Upper lobe of left lung (tissue), 6 donors: Measurements from ENCODE around the gene QKI. TPM values are rescaled to one million over a fixed set of nuclear protein-coding genes. Genes with fewer than 3 reads are reported as not detected.

Experiments used
- ATAC-seq, 2 donors: fragments of 200-7000 bp; cut with Tn5 transposase; one replicate each; pipeline ENCODE4 v1.9.1; 2022; ENCODE audit warnings: mild to moderate bottlenecking in 2 of 2, moderate library complexity in 2 of 2; ENCODE audit not compliant: low FRiP score in 2 of 2
- DNase-seq, 2 donors: peaks; one replicate each; pipeline ENCODE4 v3.0.0-alpha.2; 2019 to 2020
- H3K27ac ChIP-seq, 4 donors: fragments of 200-600 bp; sonication (generic); one replicate each; pipeline ENCODE4 v1.5.1; 2016 to 2019
- H3K27me3 ChIP-seq, 4 donors: fragments of 200-600 bp; sonication (generic); one replicate each; pipeline ENCODE4 v1.5.1; 2017 to 2019
- H3K36me3 ChIP-seq, 4 donors: fragments of 200-600 bp; sonication (generic); one replicate each; pipeline ENCODE4 v1.5.1; 2016 to 2019
- H3K4me1 ChIP-seq, 4 donors: fragments of 200-600 bp; sonication (generic); one replicate each; pipeline ENCODE4 v1.5.1; 2018 to 2019
- H3K4me3 ChIP-seq, 4 donors: fragments of 200-600 bp; sonication (generic); one replicate each; pipeline ENCODE4 v1.5.1; 2017 to 2019; ENCODE audit warnings: mild to moderate bottlenecking in 2 of 4, moderate library complexity in 1 of 4
- H3K9me3 ChIP-seq, 4 donors: fragments of 200-600 bp; sonication (generic); one replicate each; pipeline ENCODE4 v1.5.1; 2018 to 2019
- CTCF ChIP-seq, 6 experiments: fragments of 450-650 bp in 4 of 6; fragments of 200-600 bp in 2 of 6; sonication (generic) in 2 of 6; IDR thresholded peaks; one replicate each; pipeline ENCODE4 v1.5.1; 2016 to 2019; ENCODE audit warnings: antibody characterized with exemption in 6 of 6
- EP300 ChIP-seq, 4 donors: sonication (generic); formaldehyde crosslinking; IDR thresholded peaks; one replicate each; pipeline ENCODE4 v1.5.1; 2017; ENCODE audit warnings: antibody characterized with exemption in 4 of 4, control low read depth in 2 of 4
- POLR2A ChIP-seq, 4 donors: fragments of 450-650 bp; IDR thresholded peaks; one replicate each; pipeline ENCODE4 v1.5.1; 2016 to 2017; ENCODE audit warnings: antibody characterized with exemption in 4 of 4, mild to moderate bottlenecking in 2 of 4
- POLR2AphosphoS5 ChIP-seq, 2 donors: sonication (generic); formaldehyde crosslinking; IDR thresholded peaks; one replicate each; pipeline ENCODE4 v1.5.1; 2017; ENCODE audit warnings: antibody characterized with exemption in 2 of 2
- WGBS, 2 donors: methylation state at CpG; one replicate each; pipeline ENCODE4 v1.1.5; 2017 to 2018; 5-methylcytosine and 5-hydroxymethylcytosine counted together
- total RNA-seq, 6 donors: library from RNA; depleted of rRNA in 4 of 6; stranded (reverse); fragments of >200 nt in 4 of 6; gene quantifications; one replicate each; pipeline versions ENCODE4 v1.1.0 to v1.2.1, GENCODE V29; 2016 to 2021
- donor health status: DM: no; HTN: no; CAD: no; lungs with moderate emphysema.
- donor health status: DM: no; HTN: yes; CAD: no; lungs with severe emphysema.

Gene QKI
- total RNA-seq, 6 donors from 2014 or later = 181 to 273 (median 226) TPM

GRCh38 chr6:163613025-163613424, 198.5 kb downstream of the QKI start:
- ATAC-seq = no peak
- 67 to 72% methylated on average over 8 of the region's 8 CpGs for WGBS, 2 donors
- Histone ChIP-seq H3K4me1 (peaks cover 0 to 4% (median 0%) of the 10 kb centered on the region in 4 donors), H3K4me3 (no peak overlapping the region), H3K9me3 (no peaks in the 10 kb centered on the region), H3K27me3 (no peaks in the 10 kb centered on the region), H3K36me3 (no peaks in the 10 kb centered on the region), H3K27ac (no peak overlapping the region)
- DNase-seq = no peak
- TF ChIP-seq CTCF (IDR thresholded peaks at IDR 0.05) = no peak
- TF ChIP-seq POLR2AphosphoS5 (IDR thresholded peaks at IDR 0.05) = no peak

- ATAC-seq (no peak), DNase-seq (no peak)
- no peak overlapping the region for H3K27ac ChIP-seq
- no peaks in the 10 kb centered on the region for H3K36me3 ChIP-seq
- no peaks in the 10 kb centered on the region for H3K27me3 ChIP-seq
- no peaks in the 10 kb centered on the region for H3K9me3 ChIP-seq
- peaks cover 0 to 4% (median 0%) of the 10 kb centered on the region in 4 donors for H3K4me1 ChIP-seq
- no peak overlapping the region for H3K4me3 ChIP-seq
- WGBS, 2 donors = 89 to 94% methylated on average over 3 of the region's 3 CpGs
- TF ChIP-seq POLR2AphosphoS5 (IDR thresholded peaks at IDR 0.05) (no peak), EP300 (IDR thresholded peaks at IDR 0.05) (no peak), CTCF (IDR thresholded peaks at IDR 0.05) (no peak), POLR2A (IDR thresholded peaks at IDR 0.05) (no peak)
Measured at GRCh38 chr6:163613668-163614067, 199.2 kb downstream of the QKI start.

DNA sequence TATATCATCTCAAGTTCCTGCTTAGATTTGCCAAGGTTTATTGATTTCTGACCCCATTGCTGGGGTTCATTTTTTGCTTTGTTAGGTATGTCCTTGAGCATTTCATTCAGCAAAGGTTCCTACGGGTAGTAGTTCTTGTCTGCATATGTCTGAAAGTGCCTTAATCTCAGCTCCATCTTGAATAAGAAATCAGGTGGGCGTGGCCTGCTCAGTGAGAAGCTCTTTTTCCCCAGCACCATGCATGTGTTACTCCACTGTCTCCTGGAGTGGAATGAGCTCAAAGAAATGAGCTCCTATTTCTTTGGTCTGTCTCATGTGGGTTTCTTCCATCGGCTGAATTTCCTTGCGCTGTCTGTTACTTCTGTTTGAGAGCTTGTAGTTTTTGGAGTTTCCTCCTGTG, 201.9 kb downstream of the QKI start:
- Histone ChIP-seq H3K27me3 (no peaks in the 10 kb centered on the region), H3K27ac (no peak overlapping the region), H3K9me3 (no peaks in the 10 kb centered on the region), H3K4me1 (peaks cover 0 to 4% (median 0%) of the 10 kb centered on the region in 4 donors), H3K36me3 (no peaks in the 10 kb centered on the region), H3K4me3 (no peak overlapping the region)
- no peak for TF ChIP-seq POLR2AphosphoS5 (IDR thresholded peaks at IDR 0.05)
- no peak for TF ChIP-seq POLR2A (IDR thresholded peaks at IDR 0.05)
- no peak for TF ChIP-seq CTCF (IDR thresholded peaks at IDR 0.05)
- TF ChIP-seq EP300 (IDR thresholded peaks at IDR 0.05) = no peak
- 86 to 94% methylated on average over 4 of the region's 4 CpGs for WGBS, 2 donors
- ATAC-seq = no peak
- no peak for DNase-seq

- no peak for TF ChIP-seq CTCF (IDR thresholded peaks at IDR 0.05)
- TF ChIP-seq POLR2AphosphoS5 (IDR thresholded peaks at IDR 0.05) = no peak
- no peak for TF ChIP-seq EP300 (IDR thresholded peaks at IDR 0.05)
- no peak for TF ChIP-seq POLR2A (IDR thresholded peaks at IDR 0.05)
- Histone ChIP-seq H3K4me3 (no peak overlapping the region), H3K4me1 (no peaks in the 10 kb centered on the region), H3K27me3 (no peaks in the 10 kb centered on the region), H3K27ac (no peak overlapping the region), H3K36me3 (no peaks in the 10 kb centered on the region), H3K9me3 (no peaks in the 10 kb centered on the region)
- no peak for ATAC-seq
- 89 to 92% methylated on average over 6 of the region's 6 CpGs for WGBS, 2 donors
- DNase-seq = no peak
Measured at GRCh38 chr6:163617549-163617948, 203.0 kb downstream of the QKI start.

DNA sequence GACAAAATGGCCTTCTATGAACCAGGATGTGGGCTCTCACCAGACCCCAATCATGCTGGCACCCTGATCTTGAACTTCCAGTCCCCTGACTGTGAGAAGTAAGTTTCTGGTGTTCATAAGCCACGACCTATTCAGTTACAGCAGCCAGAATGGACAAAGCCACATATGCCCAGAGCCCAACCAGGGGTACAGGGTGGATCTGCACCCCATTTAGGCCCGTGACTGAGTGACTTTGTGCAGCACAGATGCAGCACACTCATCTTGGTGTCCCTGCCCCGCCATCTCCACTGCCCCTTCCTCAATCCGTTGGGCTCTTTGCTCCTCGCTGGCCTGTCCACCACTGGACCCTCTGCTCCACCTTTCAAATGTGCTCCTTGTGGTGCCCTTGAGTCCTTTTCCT, 205.6 kb downstream of the QKI start:
- DNase-seq = no peak
- 84 to 95% methylated on average over 5 of the region's 5 CpGs for WGBS, 2 donors

More for the DNA sequence above, 205.6 kb downstream of the QKI start:
- no peaks in the 10 kb centered on the region for H3K27me3 ChIP-seq
- no peak overlapping the region for H3K27ac ChIP-seq
- TF ChIP-seq POLR2A (IDR thresholded peaks at IDR 0.05) (no peak), POLR2AphosphoS5 (IDR thresholded peaks at IDR 0.05) (no peak), EP300 (IDR thresholded peaks at IDR 0.05) (no peak), CTCF (IDR thresholded peaks at IDR 0.05) (no peak)
- H3K4me1 ChIP-seq = no peaks in the 10 kb centered on the region
- H3K4me3 ChIP-seq = no peak overlapping the region
- no peak for ATAC-seq
- H3K36me3 ChIP-seq = no peaks in the 10 kb centered on the region
- no peaks in the 10 kb centered on the region for H3K9me3 ChIP-seq
